Activated CD4-positive, alpha-beta memory T cell treated with anti-CD3 and anti-CD28 coated beads for 36 hours (primary cell): ENCODE measurements around the gene CLEC9A. TPM values are rescaled to one million over a fixed set of nuclear protein-coding genes. Genes with fewer than 3 reads are reported as not detected.
"Not testable (repeated sequence)": the region's sequence is repeated elsewhere in the genome, so short reads cannot be mapped to it uniquely, and the experiment has no call there.

Experiments used
- CTCF ChIA-PET: fragments of 350-600 bp; sonication (Branson Sonifier 250); formaldehyde crosslinking; loops from one replicate; lab custom pipeline; 2021; ENCODE audit warnings: antibody characterized with exemption, inconsistent platforms; lab: Charles Lee
- POLR2A ChIA-PET: fragments of 350-600 bp; sonication (Branson Sonifier 250); formaldehyde crosslinking; loops from one replicate; lab custom pipeline; 2021; ENCODE audit warnings: antibody characterized with exemption; lab: Charles Lee
- DNase-seq: peaks from one replicate; pipeline ENCODE4 v3.0.0-alpha.2; 2020
- H3K27ac Mint-ChIP-seq: one replicate; pipeline ENCODE4 v1.8.0; 2021; ENCODE audit warnings: mixed read lengths
- H3K27me3 Mint-ChIP-seq: one replicate; pipeline ENCODE4 v1.8.0; 2021; ENCODE audit warnings: mixed read lengths
- H3K36me3 Mint-ChIP-seq: one replicate; pipeline ENCODE4 v1.8.0; 2021; ENCODE audit warnings: mixed read lengths
- H3K4me1 Mint-ChIP-seq: one replicate; pipeline ENCODE4 v1.8.0; 2021; ENCODE audit warnings: low read depth, mixed read lengths
- H3K4me3 Mint-ChIP-seq: one replicate; pipeline ENCODE4 v1.8.0; 2021; ENCODE audit warnings: mild to moderate bottlenecking, mixed read lengths
- H3K9me3 Mint-ChIP-seq: one replicate; pipeline ENCODE4 v1.8.0; 2021; ENCODE audit warnings: mixed read lengths
- intact Hi-C: fragments of 100-400 bp; cut with micrococcal nuclease; formaldehyde crosslinking; loops from one replicate; pipeline ENCODE4 v1.15.1; 2023
- total RNA-seq, 2 experiments: library from RNA; stranded (reverse); gene quantifications; one replicate each; pipeline ENCODE4 v1.2.3, GENCODE V29; 2021

Gene CLEC9A
- total RNA-seq = not detected

- Mint-ChIP-seq H3K27ac (no peak within 1 kb of the TSS), H3K27me3 (no peaks in the 10 kb centered on the region), H3K4me3 (no peak within 1 kb of the TSS), H3K4me1 (no peaks in the 10 kb centered on the region), H3K36me3 (no peaks in the 10 kb centered on the region), H3K9me3 (no peaks in the 10 kb centered on the region)
- no peak for DNase-seq
- ChIA-PET POLR2A (no interaction called here), CTCF (no interaction called here)
- intact Hi-C loops = no loop called here
These were observed at the start of gene CLEC9A for GRCh38 chr12:10030446-10030845. TSS of gene CLEC9A (plus strand) at chr12:10030682. CDS start at chr12:10052688, 22,006 bp downstream.

GRCh38 chr12:9991876-9992275 is 38.6 kb upstream of the CLEC9A start:
- intact Hi-C loops = no loop called here
- Mint-ChIP-seq H3K36me3 (no peaks in the 10 kb centered on the region), H3K27me3 (peaks cover 10% of the 10 kb centered on the region), H3K9me3 (no peaks in the 10 kb centered on the region), H3K4me1 (no peaks in the 10 kb centered on the region), H3K4me3 (no peak overlapping the region), H3K27ac (no peak overlapping the region)
- POLR2A ChIA-PET = no interaction called here
- DNase-seq = no peak
- CTCF ChIA-PET = no interaction called here

- CTCF ChIA-PET = no interaction called here
- H3K27ac Mint-ChIP-seq = no peak overlapping the region
These were observed 38.2 kb upstream of the CLEC9A start for GRCh38 chr12:9992296-9992695.

DNA sequence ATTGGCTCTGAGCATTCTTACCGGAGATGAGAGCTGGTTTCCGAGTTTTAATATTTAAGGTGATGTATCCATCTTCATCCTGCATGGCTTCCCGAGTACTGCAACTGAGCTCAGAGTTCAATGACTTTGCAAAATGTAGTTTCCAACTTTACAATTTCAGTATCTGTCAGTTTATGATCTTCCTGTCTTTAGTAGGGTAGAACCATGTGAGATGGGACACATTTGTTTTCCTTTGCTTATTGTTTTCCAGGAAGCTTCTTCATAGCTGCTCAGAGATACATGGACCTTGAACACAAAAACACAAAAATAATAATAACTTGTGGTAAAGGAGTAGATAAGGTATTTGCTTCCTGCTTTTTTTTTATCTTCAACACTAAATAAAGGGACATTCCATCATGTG is 31.5 kb upstream of the CLEC9A start, which contains the start of gene CLEC1B:
Gene CLEC1B, minus strand, starts transcription at position 106 of the 400 bp plus-strand sequence. Its CDS starts 21 bp downstream, at position 85.
- intact Hi-C loops = no loop called here
- Mint-ChIP-seq H3K4me1 (no peaks in the 10 kb centered on the region), H3K27me3 (peaks cover 4% of the 10 kb centered on the region), H3K9me3 (no peaks in the 10 kb centered on the region), H3K36me3 (no peaks in the 10 kb centered on the region), H3K4me3 (no peak within 1 kb of the TSS), H3K27ac (no peak within 1 kb of the TSS)
- CTCF ChIA-PET = interaction anchor here (0.9 to 2.1 kb wide), 2 partner anchors 11 to 20 kb away, joined by 3 to 12 read pairs; partner anchors contain the start of gene CLEC12B
- POLR2A ChIA-PET = no interaction called here
- DNase-seq = no peak

More at GRCh38 chr12:9992296-9992695, 38.2 kb upstream of the CLEC9A start:
- DNase-seq = no peak
- H3K4me1 Mint-ChIP-seq = no peaks in the 10 kb centered on the region
- H3K27me3 Mint-ChIP-seq = peaks cover 10% of the 10 kb centered on the region
- POLR2A ChIA-PET = no interaction called here
- H3K36me3 Mint-ChIP-seq = no peaks in the 10 kb centered on the region
- no peak overlapping the region for H3K4me3 Mint-ChIP-seq
- intact Hi-C loops = no loop called here
- no peaks in the 10 kb centered on the region for H3K9me3 Mint-ChIP-seq

GRCh38 chr12:10001171-10001776 is 29.2 kb upstream of the CLEC9A start:
- POLR2A ChIA-PET = no interaction called here
- H3K9me3 Mint-ChIP-seq = no peaks in the 10 kb centered on the region
- DNase-seq = no peak
- H3K36me3 Mint-ChIP-seq = no peaks in the 10 kb centered on the region
- no peaks in the 10 kb centered on the region for H3K4me1 Mint-ChIP-seq
- peaks cover 6% of the 10 kb centered on the region for H3K27me3 Mint-ChIP-seq
- CTCF ChIA-PET = interaction anchor here (1.1 to 1.6 kb wide), 2 partner anchors 8 to 187 kb away, joined by 3 to 4 read pairs; no protein-coding TSS in a partner anchor
- no peak overlapping the region for H3K4me3 Mint-ChIP-seq
- intact Hi-C loops = loop anchor here (10.0 kb wide), 1 partner anchor 186 kb away; no protein-coding TSS in a partner anchor
- H3K27ac Mint-ChIP-seq = no peak overlapping the region

- Mint-ChIP-seq H3K9me3 (no peaks in the 10 kb centered on the region), H3K4me1 (no peaks in the 10 kb centered on the region), H3K36me3 (no peaks in the 10 kb centered on the region), H3K27me3 (peaks cover 14% of the 10 kb centered on the region), H3K4me3 (no peak overlapping the region), H3K27ac (no peak overlapping the region)
- intact Hi-C loops = loop anchor here (5.0 kb wide), 1 partner anchor 70 kb away; no protein-coding TSS in a partner anchor
- CTCF ChIA-PET = interaction anchor here (1.3 kb wide), 1 partner anchor 127 kb away, joined by 6 read pairs; no protein-coding TSS in a partner anchor
- POLR2A ChIA-PET = no interaction called here
- no peak for DNase-seq
These were observed 17.7 kb upstream of the CLEC9A start for GRCh38 chr12:10012630-10013330.

DNA sequence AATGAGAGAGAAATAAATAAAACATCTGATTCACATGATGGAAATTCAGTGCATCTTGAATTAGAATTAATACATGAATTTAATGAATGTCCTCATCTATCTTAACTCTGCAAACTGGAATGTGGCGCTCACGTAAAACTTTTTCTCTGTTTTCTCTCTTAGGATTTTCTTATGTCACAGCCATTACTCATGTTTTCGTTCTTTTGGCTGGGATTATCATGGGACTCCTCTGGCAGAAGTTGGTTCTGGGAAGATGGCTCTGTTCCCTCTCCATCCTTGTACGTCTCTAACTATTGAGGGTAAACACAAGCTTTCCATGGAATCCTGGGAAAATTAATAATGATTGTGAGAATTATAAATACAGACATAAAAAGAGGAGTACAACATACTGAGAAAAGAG is 15.0 kb upstream of the CLEC9A start:
- peaks cover 12% of the 10 kb centered on the region for H3K27me3 Mint-ChIP-seq
- H3K4me3 Mint-ChIP-seq = no peak overlapping the region
- no peaks in the 10 kb centered on the region for H3K9me3 Mint-ChIP-seq
- CTCF ChIA-PET = no interaction called here
- no peak overlapping the region for H3K27ac Mint-ChIP-seq
- no peaks in the 10 kb centered on the region for H3K36me3 Mint-ChIP-seq
- intact Hi-C loops = no loop called here
- DNase-seq = no peak
- POLR2A ChIA-PET = no interaction called here
- no peaks in the 10 kb centered on the region for H3K4me1 Mint-ChIP-seq

- ChIA-PET POLR2A (interaction anchor here (0.7 kb wide), 1 partner anchor 150 kb away, joined by 5 read pairs; no protein-coding TSS in a partner anchor), CTCF (interaction anchor here (0.7 kb wide), 1 partner anchor 114 kb away, joined by 3 read pairs; no protein-coding TSS in a partner anchor)
- no peak for DNase-seq
- Mint-ChIP-seq H3K9me3 (no peaks in the 10 kb centered on the region), H3K27me3 (peaks cover 7% of the 10 kb centered on the region), H3K36me3 (no peaks in the 10 kb centered on the region), H3K4me1 (no peaks in the 10 kb centered on the region), H3K4me3 (no peak overlapping the region), H3K27ac (no peak overlapping the region)
- intact Hi-C loops = no loop called here
These were observed 13.6 kb upstream of the CLEC9A start for GRCh38 chr12:10016881-10017280.

DNA sequence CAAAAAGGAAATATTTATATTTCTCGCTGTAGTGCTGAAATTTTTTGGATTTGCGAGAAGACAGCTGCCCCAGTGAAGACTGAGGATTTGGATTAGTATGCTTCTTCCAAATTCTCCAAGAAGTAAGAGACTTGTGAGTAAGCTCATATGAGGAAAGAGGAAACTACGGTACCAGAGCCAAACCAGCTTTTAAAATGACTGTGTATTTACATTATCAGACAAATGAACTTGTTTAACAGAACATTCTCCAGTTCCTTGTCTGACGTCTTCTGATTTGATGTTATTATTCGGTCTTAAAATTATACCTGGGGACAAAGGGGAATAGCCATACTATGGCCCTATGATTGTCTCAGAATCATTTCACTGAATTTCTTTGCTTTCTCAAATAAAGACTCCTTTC is 12.1 kb upstream of the CLEC9A start:
- Mint-ChIP-seq H3K4me3 (no peak overlapping the region), H3K36me3 (no peaks in the 10 kb centered on the region), H3K27ac (no peak overlapping the region), H3K27me3 (peaks cover 7% of the 10 kb centered on the region), H3K4me1 (no peaks in the 10 kb centered on the region), H3K9me3 (no peaks in the 10 kb centered on the region)
- DNase-seq = no peak
- intact Hi-C loops = no loop called here
- ChIA-PET POLR2A (no interaction called here), CTCF (interaction anchor here (0.9 to 1.1 kb wide), 2 partner anchors 8 to 121 kb away, joined by 3 to 4 read pairs; partner anchors contain the start of gene CLEC12B)

GRCh38 chr12:10021342-10021741 is 9.1 kb upstream of the CLEC9A start:
- ChIA-PET CTCF (no interaction called here), POLR2A (no interaction called here)
- H3K9me3 Mint-ChIP-seq = no peaks in the 10 kb centered on the region
- no peak for DNase-seq
- no peaks in the 10 kb centered on the region for H3K27me3 Mint-ChIP-seq
- no peak overlapping the region for H3K27ac Mint-ChIP-seq
- H3K36me3 Mint-ChIP-seq = no peaks in the 10 kb centered on the region
- no peak overlapping the region for H3K4me3 Mint-ChIP-seq
- no peaks in the 10 kb centered on the region for H3K4me1 Mint-ChIP-seq
- intact Hi-C loops = no loop called here

- Mint-ChIP-seq H3K27me3 (no peaks in the 10 kb centered on the region), H3K9me3 (no peaks in the 10 kb centered on the region), H3K36me3 (no peaks in the 10 kb centered on the region), H3K4me1 (no peaks in the 10 kb centered on the region), H3K27ac (no peak overlapping the region), H3K4me3 (no peak overlapping the region)
- ChIA-PET POLR2A (no interaction called here), CTCF (no interaction called here)
- intact Hi-C loops = no loop called here
- DNase-seq = no peak
These were observed 5.2 kb upstream of the CLEC9A start for GRCh38 chr12:10025236-10025635.

DNA sequence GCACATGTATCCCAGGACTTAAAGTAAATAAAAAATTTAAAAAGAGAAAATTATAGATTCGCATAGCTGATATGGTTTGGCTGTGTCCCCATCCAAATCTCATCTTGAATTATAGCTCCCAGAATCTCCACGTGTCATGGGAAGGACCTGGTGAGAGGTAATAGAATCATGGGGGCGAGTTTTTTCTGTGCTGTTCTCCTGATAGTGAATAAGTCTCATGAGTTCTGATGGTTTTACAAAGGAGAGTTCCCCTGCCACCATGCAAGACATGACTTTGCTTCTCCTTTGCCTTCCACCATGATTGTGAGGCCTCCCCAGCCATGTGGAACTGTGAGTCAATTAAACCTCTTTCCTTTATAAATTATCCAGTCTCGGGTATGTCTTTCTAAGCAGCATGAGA is 3.8 kb upstream of the CLEC9A start:
- POLR2A ChIA-PET, CTCF ChIA-PET, intact Hi-C loops, DNase-seq, H3K27me3 Mint-ChIP-seq, H3K27ac Mint-ChIP-seq, H3K9me3 Mint-ChIP-seq, H3K4me1 Mint-ChIP-seq, H3K4me3 Mint-ChIP-seq, H3K36me3 Mint-ChIP-seq: not testable (repeated sequence)
